ENCODE data around the gene MYEOV. TPM values are rescaled to one million over a fixed set of nuclear protein-coding genes. Genes with fewer than 3 reads are reported as not detected.

The MYEOV gene
- total RNA-seq = not detected

DNA sequence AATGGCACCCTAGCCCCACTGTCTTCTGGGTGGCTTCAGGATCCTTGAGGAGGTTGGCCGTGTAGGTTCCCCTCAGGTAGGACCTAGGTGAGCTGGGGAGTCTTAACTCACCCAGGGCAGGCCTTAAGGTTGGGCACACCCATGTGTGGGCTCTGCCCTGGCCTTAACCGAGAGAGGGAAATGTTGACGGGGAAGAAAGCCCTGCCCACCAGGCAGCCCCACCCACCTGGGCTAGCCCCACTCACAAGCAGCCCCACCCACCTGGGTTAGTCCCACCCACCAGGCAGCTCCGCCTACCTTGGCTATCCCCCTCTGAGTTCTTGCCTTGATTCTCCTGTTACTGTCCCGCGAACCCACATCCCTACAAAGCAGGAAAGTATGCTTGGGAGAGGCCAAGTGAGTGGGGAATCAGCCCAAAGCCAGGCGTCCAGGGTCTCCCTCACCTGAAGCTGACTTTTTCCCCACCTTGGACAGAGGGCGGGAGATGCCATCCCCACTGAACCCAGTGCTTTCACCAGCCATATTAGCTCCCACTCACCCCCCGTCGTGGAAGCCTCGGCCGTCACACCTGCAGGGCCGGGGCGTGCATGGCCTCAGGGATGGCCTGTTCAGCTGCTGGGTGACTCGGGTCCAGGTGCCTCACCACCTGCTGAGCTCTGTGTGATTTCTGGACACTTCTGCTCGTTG lies at the start of gene MYEOV:
Gene MYEOV (plus strand): TSS at position 337 of the 687 bp plus-strand sequence. CDS start 1,200 bp downstream, outside the sequence.
- H3K27me3 Mint-ChIP-seq = peaks cover 0 to 6% of the 10 kb centered on the region in 2 donors
- H3K4me1 Mint-ChIP-seq (ENCODE audit: low read depth in 2 of 2) = peaks cover 36 to 37% of the 10 kb centered on the region in 2 donors
- ATAC-seq (no peak), DNase-seq (ENCODE audit: low spot score) (no peak)
- H3K27ac Mint-ChIP-seq = no peak within 1 kb of the TSS
- no peaks in the 10 kb centered on the region for H3K36me3 Mint-ChIP-seq
- no peaks in the 10 kb centered on the region for H3K9me3 Mint-ChIP-seq
- no peak within 1 kb of the TSS for H3K4me3 Mint-ChIP-seq

DNA sequence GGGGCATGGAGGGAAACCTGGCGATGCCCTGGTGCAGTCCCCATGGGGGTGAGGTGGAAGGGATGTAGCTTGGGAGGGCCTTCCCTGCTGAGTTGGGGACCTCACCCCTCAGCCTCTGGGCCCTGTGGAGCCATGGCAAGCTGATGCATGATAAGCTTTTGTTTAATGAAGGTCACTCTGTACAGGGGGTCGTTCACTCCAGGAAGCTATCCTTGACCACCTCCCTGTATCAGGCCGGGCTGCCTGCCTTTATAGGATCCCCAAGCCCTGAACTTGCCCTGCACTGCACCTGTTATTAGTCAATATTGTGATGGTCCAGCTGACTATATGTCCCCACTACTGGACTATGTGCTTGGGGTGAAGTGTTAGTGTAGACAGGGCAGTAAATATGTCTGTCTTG lies 49.7 kb upstream of the MYEOV start:
- ATAC-seq (no peak), DNase-seq (ENCODE audit: low spot score) (no peak)
- peaks cover 4 to 10% of the 10 kb centered on the region in 2 donors for H3K27me3 Mint-ChIP-seq
- no peaks in the 10 kb centered on the region for H3K9me3 Mint-ChIP-seq
- H3K4me3 Mint-ChIP-seq = no peak overlapping the region
- H3K27ac Mint-ChIP-seq = no peak overlapping the region
- no peaks in the 10 kb centered on the region for H3K36me3 Mint-ChIP-seq
- H3K4me1 Mint-ChIP-seq (ENCODE audit: low read depth in 2 of 2) = peaks cover 0 to 3% of the 10 kb centered on the region in 2 donors

DNA sequence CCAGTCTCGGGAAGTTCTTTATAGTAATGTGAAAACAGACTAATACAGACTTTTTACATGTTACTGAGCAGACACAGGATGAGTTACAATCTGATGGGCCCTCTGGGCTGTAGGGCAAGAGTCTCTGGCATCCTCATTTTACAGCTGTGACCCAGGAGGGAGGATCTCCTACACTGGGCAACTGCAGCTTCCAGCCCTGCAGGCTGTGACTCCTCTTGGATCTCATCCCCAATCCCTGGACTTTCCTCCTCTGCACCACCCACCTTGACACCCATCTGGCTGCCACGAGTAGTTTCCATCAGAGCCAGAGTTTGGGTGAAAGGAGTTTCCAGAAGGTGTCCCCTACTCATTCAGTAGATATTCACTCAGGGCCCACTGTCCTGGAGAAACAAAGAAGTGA lies 48.9 kb upstream of the MYEOV start:
- DNase-seq (ENCODE audit: low spot score) (no peak), ATAC-seq (no peak)
- H3K4me1 Mint-ChIP-seq (ENCODE audit: low read depth in 2 of 2) = peaks cover 0 to 3% of the 10 kb centered on the region in 2 donors
- H3K27ac Mint-ChIP-seq = no peak overlapping the region
- H3K9me3 Mint-ChIP-seq = no peaks in the 10 kb centered on the region
- no peaks in the 10 kb centered on the region for H3K36me3 Mint-ChIP-seq
- H3K4me3 Mint-ChIP-seq = no peak overlapping the region
- peaks cover 8 to 13% of the 10 kb centered on the region in 2 donors for H3K27me3 Mint-ChIP-seq

DNA sequence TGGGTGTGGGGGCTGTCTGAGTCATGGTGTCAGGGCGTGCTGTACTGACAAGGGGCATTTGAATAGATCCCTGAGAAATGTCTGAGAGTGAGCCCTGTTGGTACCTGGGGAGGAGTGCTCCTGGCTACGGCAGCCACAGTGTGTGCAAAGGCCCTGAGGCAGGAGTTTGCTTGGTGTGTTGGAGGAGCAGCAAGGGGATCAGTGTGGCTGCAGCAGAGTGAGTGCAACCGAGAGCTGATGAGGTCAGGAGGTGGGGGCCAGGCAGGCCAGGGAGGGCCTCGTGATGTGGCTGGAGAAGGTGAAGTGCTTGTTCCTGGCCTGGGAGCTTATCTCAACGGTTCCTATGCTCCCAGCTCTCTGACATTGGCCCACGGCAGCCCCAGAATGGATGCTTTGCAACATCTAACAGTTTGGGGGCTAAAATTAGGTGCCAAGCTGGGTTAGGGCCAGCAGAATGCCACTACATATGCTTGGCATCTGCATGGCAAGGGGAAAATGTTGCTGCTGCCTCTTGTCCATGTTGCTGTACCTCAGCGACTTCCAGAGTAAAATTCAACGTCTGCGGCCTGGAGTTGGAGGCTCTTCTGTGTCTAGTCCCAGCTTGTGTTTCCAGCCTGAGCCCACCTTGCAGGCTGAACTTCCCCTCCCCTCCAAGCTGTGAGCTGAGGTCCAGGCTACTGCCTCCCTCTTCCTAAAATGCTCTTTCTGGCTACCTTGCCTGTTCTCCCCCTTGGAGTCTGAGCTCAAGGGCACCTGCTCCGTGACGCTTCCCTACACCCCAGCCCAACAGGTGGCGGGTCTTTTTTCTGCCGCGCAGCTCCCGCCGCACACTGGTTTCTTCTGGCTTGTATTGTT lies 48.2 kb upstream of the MYEOV start:
- H3K36me3 Mint-ChIP-seq = no peaks in the 10 kb centered on the region
- no peak overlapping the region for H3K27ac Mint-ChIP-seq

DNA sequence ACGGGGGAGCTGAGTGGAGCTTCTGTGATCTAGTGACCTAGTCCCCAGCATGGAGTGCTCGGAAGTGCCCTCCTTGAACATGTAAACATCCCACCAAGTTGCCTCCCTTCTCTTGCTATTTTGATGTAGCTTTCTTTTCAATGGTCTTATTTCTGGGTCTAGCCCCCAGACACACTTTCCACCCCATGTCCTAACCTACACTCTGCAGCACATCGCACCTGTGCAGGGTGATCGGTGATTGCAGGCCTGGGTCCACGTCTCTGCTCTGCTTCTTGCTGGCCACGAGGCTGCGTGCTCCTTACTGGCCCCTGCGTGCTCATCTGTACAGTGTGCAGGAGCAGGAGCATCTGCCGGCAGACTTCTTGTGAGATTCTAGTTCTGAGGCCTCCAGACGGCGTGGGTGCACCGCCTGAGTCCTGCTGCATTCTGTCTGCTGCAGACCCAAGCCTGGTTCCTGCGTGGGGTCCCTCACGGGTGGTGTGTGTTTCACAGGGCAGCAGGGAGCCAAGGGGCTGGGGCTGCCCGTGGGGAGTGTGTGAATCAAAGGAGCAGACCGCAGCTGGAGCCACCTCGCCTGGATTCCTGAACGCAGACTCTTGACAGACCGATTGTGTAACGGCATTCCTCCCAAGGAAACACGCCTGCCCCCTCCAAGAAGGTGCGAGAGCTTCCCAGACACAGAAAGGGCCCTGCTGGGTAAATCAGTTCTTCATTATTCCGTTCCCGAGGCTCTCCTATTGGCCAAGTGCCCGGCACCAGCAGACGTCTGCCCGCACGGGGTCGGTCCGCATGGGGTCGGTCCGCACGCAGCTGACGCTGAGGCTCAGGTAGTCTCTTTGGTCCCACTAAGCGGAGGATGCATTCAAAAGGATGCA lies 44.4 kb upstream of the MYEOV start:
- no peak for ATAC-seq
- Mint-ChIP-seq H3K27ac (no peak overlapping the region), H3K4me3 (no peak overlapping the region), H3K4me1 (ENCODE audit: low read depth in 2 of 2) (peaks cover 0 to 3% of the 10 kb centered on the region in 2 donors), H3K9me3 (no peaks in the 10 kb centered on the region), H3K27me3 (peaks cover 8 to 16% of the 10 kb centered on the region in 2 donors), H3K36me3 (no peaks in the 10 kb centered on the region)
- DNase-seq (ENCODE audit: low spot score) = no peak

More for the DNA sequence above, 48.2 kb upstream of the MYEOV start:
- no peaks in the 10 kb centered on the region for H3K9me3 Mint-ChIP-seq
- ATAC-seq (peak in 1 of 2 donors; percentile 17), DNase-seq (ENCODE audit: low spot score) (no peak)
- peaks cover 8 to 13% of the 10 kb centered on the region in 2 donors for H3K27me3 Mint-ChIP-seq
- no peak overlapping the region for H3K4me3 Mint-ChIP-seq
- peaks cover 0 to 3% of the 10 kb centered on the region in 2 donors for H3K4me1 Mint-ChIP-seq (ENCODE audit: low read depth in 2 of 2)

DNA sequence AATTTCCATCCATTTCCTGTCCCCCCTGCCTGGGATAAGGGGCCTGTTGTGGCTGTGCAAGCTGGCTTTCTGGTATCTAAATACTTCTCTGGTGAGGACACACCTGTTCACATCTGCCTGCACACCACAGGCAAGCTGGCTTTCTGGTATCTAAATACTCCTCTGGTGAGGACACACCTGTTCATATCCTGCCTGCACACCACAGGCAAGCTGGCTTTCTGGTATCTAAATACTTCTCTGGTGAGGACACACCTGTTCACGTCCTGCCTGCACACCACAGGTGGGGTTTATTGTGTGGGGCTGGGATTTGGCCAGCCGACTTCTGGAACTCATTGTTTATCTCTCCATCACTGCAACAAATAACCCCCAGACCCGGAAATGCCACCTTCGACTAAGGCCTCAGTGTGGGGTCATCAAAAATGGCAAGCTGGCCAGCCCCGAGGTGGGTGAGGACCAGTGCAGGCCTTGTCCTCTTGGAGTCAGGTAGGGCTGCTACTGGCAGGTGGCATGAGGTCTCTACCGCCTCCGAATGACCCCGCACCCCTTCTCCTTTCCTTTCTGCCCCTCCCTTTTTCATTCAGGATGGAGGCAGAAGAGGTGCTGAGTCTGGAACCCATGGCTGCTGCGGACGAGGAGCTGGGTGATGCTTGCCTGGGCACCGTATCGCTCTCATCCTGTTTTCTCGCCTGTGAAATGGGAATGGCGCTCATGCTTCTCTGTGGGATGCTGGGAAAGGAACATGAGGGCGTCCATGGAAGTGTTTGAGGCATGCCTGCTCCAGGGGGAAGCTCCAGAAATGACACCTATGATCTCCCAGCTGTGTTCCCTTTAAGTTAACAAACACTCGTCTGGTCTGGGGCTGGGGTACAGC lies 43.5 kb upstream of the MYEOV start:
- Mint-ChIP-seq H3K9me3 (no peaks in the 10 kb centered on the region), H3K36me3 (no peaks in the 10 kb centered on the region), H3K27ac (no peak overlapping the region), H3K4me1 (ENCODE audit: low read depth in 2 of 2) (peaks cover 0 to 3% of the 10 kb centered on the region in 2 donors), H3K4me3 (no peak overlapping the region), H3K27me3 (peaks cover 8 to 16% of the 10 kb centered on the region in 2 donors)
- DNase-seq (ENCODE audit: low spot score) (no peak), ATAC-seq (no peak)

DNA sequence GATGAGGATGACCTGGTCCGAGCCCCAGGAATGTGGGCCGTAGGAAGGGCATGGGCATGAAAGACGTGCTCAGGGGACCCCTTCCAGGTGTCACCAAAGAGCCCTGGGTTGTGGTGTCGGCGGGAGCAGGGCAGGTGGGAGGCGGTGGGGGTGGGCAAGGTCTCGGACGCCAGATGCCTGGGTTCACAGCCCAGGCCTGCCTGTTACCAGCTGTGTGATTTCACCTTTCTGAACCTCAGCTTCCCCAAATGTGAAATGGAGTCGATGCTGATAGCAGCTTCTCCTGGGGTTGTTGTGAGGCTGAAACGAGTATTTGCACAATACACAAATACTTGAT lies 42.9 kb upstream of the MYEOV start:
- no peaks in the 10 kb centered on the region for H3K9me3 Mint-ChIP-seq
- DNase-seq (ENCODE audit: low spot score) (no peak), ATAC-seq (no peak)
- H3K27ac Mint-ChIP-seq = no peak overlapping the region
- peaks cover 12 to 18% of the 10 kb centered on the region in 2 donors for H3K27me3 Mint-ChIP-seq
- H3K4me3 Mint-ChIP-seq = no peak overlapping the region
- no peaks in the 10 kb centered on the region for H3K36me3 Mint-ChIP-seq
- peaks cover 0 to 3% of the 10 kb centered on the region in 2 donors for H3K4me1 Mint-ChIP-seq (ENCODE audit: low read depth in 2 of 2)

DNA sequence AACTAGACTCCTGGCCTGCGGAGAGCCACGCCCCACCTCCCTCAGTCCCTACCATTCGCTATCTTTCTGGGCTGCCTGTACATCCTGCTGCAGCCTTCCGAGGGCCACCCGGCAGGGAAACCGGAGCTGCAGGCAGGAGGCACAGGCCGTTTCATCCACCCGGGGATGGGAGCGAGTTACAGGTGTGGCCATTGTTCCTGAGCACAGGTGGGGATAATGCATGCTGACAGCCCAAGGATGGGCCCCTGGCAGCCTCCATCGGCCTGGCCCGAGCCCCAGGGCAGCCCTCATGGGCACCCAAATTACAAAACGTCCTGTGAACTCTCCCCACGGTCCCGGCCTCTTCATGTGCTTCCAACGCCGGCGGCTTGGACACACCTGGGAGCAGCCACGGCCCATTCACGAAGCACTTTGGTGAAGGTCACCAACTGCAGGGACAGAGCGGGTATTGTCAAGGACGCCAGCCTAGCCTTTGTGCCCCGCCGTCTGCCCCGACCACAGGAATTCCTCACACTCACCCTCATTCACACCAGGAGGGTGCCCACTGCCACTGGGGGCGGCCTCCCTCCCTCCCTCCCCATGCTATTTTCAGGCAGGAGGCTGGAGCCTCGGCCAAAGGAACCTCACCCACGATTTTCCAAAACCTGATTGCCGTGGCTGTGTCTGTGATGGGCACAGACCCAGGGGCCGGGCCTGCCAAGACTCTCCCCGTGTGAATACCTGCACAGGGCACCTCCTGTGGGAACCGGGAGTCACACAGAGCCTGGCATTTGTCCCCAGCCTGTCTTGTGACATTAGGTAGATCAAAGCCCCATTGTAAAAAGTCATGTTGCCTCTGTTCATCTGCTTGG lies 42.1 kb upstream of the MYEOV start:
- Mint-ChIP-seq H3K36me3 (no peaks in the 10 kb centered on the region), H3K27ac (no peak overlapping the region), H3K4me3 (no peak overlapping the region), H3K27me3 (peaks cover 17 to 20% of the 10 kb centered on the region in 2 donors), H3K9me3 (no peaks in the 10 kb centered on the region), H3K4me1 (ENCODE audit: low read depth in 2 of 2) (peaks cover 0 to 3% of the 10 kb centered on the region in 2 donors)
- ATAC-seq (no peak), DNase-seq (ENCODE audit: low spot score) (no peak)

DNA sequence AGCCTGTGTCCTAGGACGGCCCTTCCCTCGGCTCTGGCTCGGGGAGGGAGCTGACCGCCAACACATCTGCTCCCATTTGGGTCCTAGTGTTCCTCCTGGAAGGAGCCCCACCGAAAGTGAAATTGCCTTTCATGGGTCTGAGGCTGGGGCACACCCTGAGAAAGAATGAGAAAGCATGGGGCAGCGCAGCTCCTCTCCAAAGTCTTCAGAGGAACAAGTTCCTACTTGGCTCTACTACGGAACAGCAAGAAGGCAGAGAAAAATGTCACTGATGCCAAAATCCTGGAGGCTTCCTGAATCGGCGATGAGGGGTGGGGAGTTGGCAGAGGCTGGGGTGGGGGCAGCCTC lies 41.5 kb upstream of the MYEOV start:
- DNase-seq (ENCODE audit: low spot score) = no peak
- Mint-ChIP-seq H3K36me3 (no peaks in the 10 kb centered on the region), H3K4me1 (ENCODE audit: low read depth in 2 of 2) (peaks cover 0 to 3% of the 10 kb centered on the region in 2 donors), H3K9me3 (no peaks in the 10 kb centered on the region), H3K27ac (no peak overlapping the region), H3K4me3 (no peak overlapping the region), H3K27me3 (peaks cover 19 to 21% of the 10 kb centered on the region in 2 donors)
- no peak for ATAC-seq

DNA sequence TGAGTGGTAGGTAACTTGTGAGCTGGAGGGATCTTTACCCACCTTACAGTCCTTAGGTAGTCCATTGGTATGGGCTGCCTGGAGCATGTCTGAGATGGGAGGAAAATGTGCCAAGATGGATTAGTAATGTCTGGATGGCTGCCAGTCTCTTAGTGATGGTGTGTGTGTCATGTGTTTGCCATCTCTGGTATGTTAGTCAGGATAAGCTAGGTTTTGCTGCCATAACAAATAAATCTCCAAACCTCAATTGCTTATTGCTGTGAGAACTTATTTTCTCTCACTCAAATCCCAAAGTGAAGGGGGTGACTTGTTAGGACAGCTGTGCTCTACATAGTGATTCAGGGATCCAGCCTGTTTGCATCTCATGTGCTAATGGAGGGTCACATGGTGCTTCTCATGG lies 40.9 kb upstream of the MYEOV start:
- H3K4me1 Mint-ChIP-seq (ENCODE audit: low read depth in 2 of 2) = peaks cover 0 to 3% of the 10 kb centered on the region in 2 donors
- DNase-seq (ENCODE audit: low spot score) (no peak), ATAC-seq (no peak)
- H3K4me3 Mint-ChIP-seq = no peak overlapping the region
- no peak overlapping the region for H3K27ac Mint-ChIP-seq
- no peaks in the 10 kb centered on the region for H3K9me3 Mint-ChIP-seq
- no peaks in the 10 kb centered on the region for H3K36me3 Mint-ChIP-seq
- peaks cover 17 to 23% of the 10 kb centered on the region in 2 donors for H3K27me3 Mint-ChIP-seq

DNA sequence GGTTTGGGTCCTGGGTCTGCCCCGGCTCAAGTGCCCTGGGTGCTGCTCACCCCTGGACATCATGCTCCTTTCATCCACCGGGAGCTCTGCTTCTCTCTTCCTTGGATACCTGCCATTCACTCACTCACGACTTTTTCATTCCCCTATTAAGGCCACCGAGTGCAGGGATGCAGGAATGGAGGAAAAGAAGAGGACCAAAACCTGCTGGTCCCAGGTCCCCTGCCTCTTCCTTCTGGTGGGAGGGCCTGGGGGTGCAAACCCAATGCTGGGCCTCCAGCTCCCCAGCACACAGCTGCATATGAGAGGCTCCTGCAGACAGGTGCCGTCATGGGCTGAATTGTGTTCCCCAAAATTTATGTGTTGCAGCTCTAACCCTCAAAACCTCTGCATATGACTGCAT lies 36.8 kb upstream of the MYEOV start:
- Mint-ChIP-seq H3K9me3 (no peaks in the 10 kb centered on the region), H3K27me3 (peaks cover 11 to 27% of the 10 kb centered on the region in 2 donors), H3K4me3 (no peak overlapping the region), H3K27ac (no peak overlapping the region), H3K4me1 (ENCODE audit: low read depth in 2 of 2) (peaks cover 0 to 3% of the 10 kb centered on the region in 2 donors), H3K36me3 (no peaks in the 10 kb centered on the region)
- DNase-seq (ENCODE audit: low spot score) (peak; percentile 32), ATAC-seq (no peak)

Data from natural killer cell treated with Interleukin-12 subunit alpha and Interleukin-12 subunit beta and Interleukin-15 and Interleukin-18, amount 100 ng/mL, for 72 hours (primary cell).